Pons (tissue), 1 donor: ENCODE results near the gene EEF1AKMT2.
"Not testable (repeated sequence)": the region's sequence is repeated elsewhere in the genome, so short reads cannot be mapped to it uniquely, and the experiment has no call there.

Experiments used
- DNase-seq: peaks from one replicate; pipeline ENCODE4 v3.0.0-alpha.2; 2016; ENCODE audit warnings: low spot score

Gene EEF1AKMT2

GRCh38 chr10:124791547-124792348 is at the start of gene EEF1AKMT2:
Gene EEF1AKMT2 (minus strand): TSS chr10:124791887. CDS start chr10:124791833, 54 bp downstream.
- DNase-seq: peak; percentile 77

GRCh38 chr10:124837687-124838086 is 46.0 kb upstream of the EEF1AKMT2 start:
- DNase-seq: no peak

GRCh38 chr10:124831116-124831515 is 39.4 kb upstream of the EEF1AKMT2 start:
- DNase-seq: no peak

GRCh38 chr10:124830445-124830844 is 38.8 kb upstream of the EEF1AKMT2 start:
- peak; percentile 72 for DNase-seq

- DNase-seq: no peak
Observed at GRCh38 chr10:124829447-124830115, 37.9 kb upstream of the EEF1AKMT2 start.

GRCh38 chr10:124827474-124827873 is 35.8 kb upstream of the EEF1AKMT2 start:
- no peak for DNase-seq

- DNase-seq: no peak
Observed at GRCh38 chr10:124826262-124826661, 34.6 kb upstream of the EEF1AKMT2 start.

GRCh38 chr10:124825702-124826101 is 34.0 kb upstream of the EEF1AKMT2 start:
- no peak for DNase-seq

GRCh38 chr10:124824932-124825331 is 33.2 kb upstream of the EEF1AKMT2 start:
- DNase-seq: not testable (repeated sequence)

GRCh38 chr10:124824507-124824906 is 32.8 kb upstream of the EEF1AKMT2 start:
- DNase-seq: no peak

- no peak for DNase-seq
Observed at GRCh38 chr10:124821520-124821919, 29.8 kb upstream of the EEF1AKMT2 start.

- DNase-seq: no peak
Observed at GRCh38 chr10:124820121-124820520, 28.4 kb upstream of the EEF1AKMT2 start.

GRCh38 chr10:124802313-124802675 is 10.6 kb upstream of the EEF1AKMT2 start:
- DNase-seq: peak; percentile 34

- no peak for DNase-seq
Observed at GRCh38 chr10:124799211-124799610, 7.5 kb upstream of the EEF1AKMT2 start.

GRCh38 chr10:124798781-124799180 is 7.1 kb upstream of the EEF1AKMT2 start:
- DNase-seq: no peak

GRCh38 chr10:124798364-124798763 is 6.7 kb upstream of the EEF1AKMT2 start:
- DNase-seq: no peak

GRCh38 chr10:124792998-124793352 is 1.3 kb upstream of the EEF1AKMT2 start:
- no peak for DNase-seq

GRCh38 chr10:124782900-124783299 is 8.8 kb downstream of the EEF1AKMT2 start:
- not testable (repeated sequence) for DNase-seq

GRCh38 chr10:124768791-124769190 is 22.9 kb downstream of the EEF1AKMT2 start:
- no peak for DNase-seq

- no peak for DNase-seq
Observed at GRCh38 chr10:124765256-124765655, 26.4 kb downstream of the EEF1AKMT2 start.

- DNase-seq: no peak
Observed at GRCh38 chr10:124763267-124763666, 28.4 kb downstream of the EEF1AKMT2 start.

- no peak for DNase-seq
Observed at GRCh38 chr10:124762281-124762680, 29.4 kb downstream of the EEF1AKMT2 start.

GRCh38 chr10:124756156-124756903 is 35.4 kb downstream of the EEF1AKMT2 start:
- DNase-seq: no peak
